Liver (tissue), 9 donors: Measurements from ENCODE around the gene FILIP1L. TPM values are rescaled to one million over a fixed set of nuclear protein-coding genes. Genes with fewer than 3 reads are reported as not detected.

Source experiments
- DNase-seq: peaks from one replicate; pipeline ENCODE4 v3.0.0-alpha.2; 2017; ENCODE audit warnings: low spot score
- H3K27ac ChIP-seq, 2 donors: one replicate each; pipeline ENCODE4 v1.7.0; 2013; ENCODE audit warnings: inconsistent platforms in 2 of 2, low read length in 2 of 2, control low read depth in 1 of 2, low read depth in 1 of 2, mild to moderate bottlenecking in 1 of 2
- H3K27me3 ChIP-seq, 4 donors: one replicate each; pipeline versions ENCODE4 v1.6.1 to v1.7.0; 2013; ENCODE audit warnings: low read length in 3 of 4, inconsistent platforms in 1 of 4, mild to moderate bottlenecking in 1 of 4, moderate library complexity in 1 of 4; ENCODE audit not compliant: control insufficient read depth in 4 of 4, insufficient read depth in 4 of 4
- H3K36me3 ChIP-seq, 4 donors: one replicate each; pipeline versions ENCODE4 v1.6.1 to v1.7.0; 2013; ENCODE audit warnings: low read length in 3 of 4, mild to moderate bottlenecking in 3 of 4, low read depth in 1 of 4, moderate library complexity in 1 of 4; ENCODE audit not compliant: control insufficient read depth in 4 of 4, insufficient read depth in 3 of 4
- H3K4me1 ChIP-seq, 4 donors: one replicate each; pipeline versions ENCODE4 v1.6.1 to v1.7.0; 2013; ENCODE audit warnings: low read length in 3 of 4, mild to moderate bottlenecking in 3 of 4, moderate library complexity in 1 of 4; ENCODE audit not compliant: control insufficient read depth in 4 of 4, insufficient read depth in 4 of 4
- H3K4me3 ChIP-seq, 3 donors: one replicate each; pipeline versions ENCODE4 v1.6.1 to v1.7.0; 2013; ENCODE audit warnings: low read length in 3 of 3, control low read depth in 1 of 3, low read depth in 1 of 3, mild to moderate bottlenecking in 1 of 3
- H3K9ac ChIP-seq, 2 donors: one replicate each; pipeline ENCODE4 v1.7.0; 2013; ENCODE audit warnings: low read length in 2 of 2, mild to moderate bottlenecking in 2 of 2, moderate library complexity in 2 of 2, control low read depth in 1 of 2, low read depth in 1 of 2
- H3K9me3 ChIP-seq, 4 donors: one replicate each; pipeline versions ENCODE4 v1.6.1 to v1.7.0; 2013; ENCODE audit warnings: low read length in 3 of 4; ENCODE audit not compliant: control insufficient read depth in 4 of 4
- CTCF ChIP-seq: fragments of 150-350 bp; IDR thresholded peaks from 2 replicates; pipeline ENCODE4 v1.5.1; 2017; ENCODE audit warnings: improper control_type of control experiment, low read depth, low read length; ENCODE audit not compliant: missing input control
- EGR1 ChIP-seq, 2 donors: IDR thresholded peaks; 2 replicates each; pipeline ENCODE4 v1.6.1; 2016 to 2018; ENCODE audit warnings: antibody characterized with exemption in 2 of 2, low read depth in 2 of 2
- FOXA1 ChIP-seq: IDR thresholded peaks from 2 replicates; pipeline ENCODE4 v1.6.1; 2016; ENCODE audit warnings: antibody characterized with exemption
- FOXA2 ChIP-seq: IDR thresholded peaks from 2 replicates; pipeline ENCODE4 v1.6.1; 2016; ENCODE audit warnings: antibody characterized with exemption
- GABPA ChIP-seq, 2 donors: IDR thresholded peaks in 1 of 2; conservative IDR thresholded peaks in 1 of 2; 2 replicates each; pipeline ENCODE4 v1.6.1; 2016; ENCODE audit warnings: antibody characterized with exemption in 2 of 2, mild to moderate bottlenecking in 1 of 2, moderate library complexity in 1 of 2
- HNF4A ChIP-seq, 2 donors: conservative IDR thresholded peaks; 2 replicates each; pipeline ENCODE4 v1.6.1; 2016; ENCODE audit warnings: antibody characterized with exemption in 2 of 2, mild to moderate bottlenecking in 2 of 2
- HNF4G ChIP-seq: IDR thresholded peaks from 2 replicates; pipeline ENCODE4 v1.6.1; 2016; ENCODE audit warnings: antibody characterized with exemption
- JUND ChIP-seq, 2 donors: IDR thresholded peaks; 2 replicates each; pipeline ENCODE4 v1.6.1; 2016; ENCODE audit warnings: antibody characterized with exemption in 2 of 2
- MAX ChIP-seq: IDR thresholded peaks from 2 replicates; pipeline ENCODE4 v1.6.1; 2016; ENCODE audit warnings: antibody characterized with exemption
- NR2F2 ChIP-seq: IDR thresholded peaks from 2 replicates; pipeline ENCODE4 v1.6.1; 2016; ENCODE audit warnings: antibody characterized with exemption
- RAD21 ChIP-seq, 2 donors: IDR thresholded peaks; 2 replicates each; pipeline ENCODE4 v1.6.1; 2016; ENCODE audit warnings: antibody characterized with exemption in 2 of 2, mild to moderate bottlenecking in 2 of 2
- RXRA ChIP-seq, 2 donors: IDR thresholded peaks; 2 replicates each; pipeline ENCODE4 v1.6.1; 2017 to 2018; ENCODE audit warnings: antibody characterized with exemption in 2 of 2, mild to moderate bottlenecking in 1 of 2
- SP1 ChIP-seq: IDR thresholded peaks from 2 replicates; pipeline ENCODE4 v1.6.1; 2018; ENCODE audit warnings: antibody characterized with exemption, mild to moderate bottlenecking
- TAF1 ChIP-seq: conservative IDR thresholded peaks from 2 replicates; pipeline ENCODE4 v1.6.1; 2016; ENCODE audit warnings: antibody characterized with exemption, mild to moderate bottlenecking
- YY1 ChIP-seq: IDR thresholded peaks from 2 replicates; pipeline ENCODE4 v1.6.1; 2016; ENCODE audit warnings: antibody characterized with exemption, mild to moderate bottlenecking
- ZBTB33 ChIP-seq: IDR thresholded peaks from 2 replicates; pipeline ENCODE4 v1.6.1; 2016; ENCODE audit warnings: antibody characterized with exemption
- WGBS: extraction: QIAGEN DNeasy Blood & Tissue Kit; methylation state at CpG from one replicate; pipeline ENCODE4 v1.1.7; 2013; 5-methylcytosine and 5-hydroxymethylcytosine counted together
- polyA plus RNA-seq, 2 donors: library from polyadenylated mRNA; stranded (reverse) in 1 of 2; unstranded in 1 of 2; fragments of 200-250 nt in 1 of 2; fragments of >200 nt in 1 of 2; fragmentation: Nextera tagmentation in 1 of 2; extraction: Ambion mirVana in 1 of 2; gene quantifications; one replicate each; pipeline versions ENCODE4 v1.2.1 to v1.2.3, GENCODE V29; 2013 to 2015
- total RNA-seq, 2 donors: library from RNA; depleted of rRNA; stranded (reverse); fragments of >200 nt; gene quantifications; one replicate each; pipeline ENCODE4 v1.2.3, GENCODE V29; 2014
- TF ChIP-seq, protein P1 (sequence below): IDR thresholded peaks from 2 replicates; pipeline ENCODE4 v1.6.1; 2016; ENCODE audit warnings: antibody characterized with exemption, mild to moderate bottlenecking
- TF ChIP-seq, protein P2 (sequence below): IDR thresholded peaks from 2 replicates; pipeline ENCODE4 v1.6.1; 2016; ENCODE audit warnings: antibody characterized with exemption
- donor health status: healthy.
- donor health status: healthy.
- donor health status: healthy.
- donor health status: healthy.
- donor health status: healthy.

Gene FILIP1L
- total RNA-seq (1 to 10 TPM; 1.4 to 6.5 TPM), polyA plus RNA-seq (1 to 10 TPM; 1.4 to 2.3 TPM)

DNA sequence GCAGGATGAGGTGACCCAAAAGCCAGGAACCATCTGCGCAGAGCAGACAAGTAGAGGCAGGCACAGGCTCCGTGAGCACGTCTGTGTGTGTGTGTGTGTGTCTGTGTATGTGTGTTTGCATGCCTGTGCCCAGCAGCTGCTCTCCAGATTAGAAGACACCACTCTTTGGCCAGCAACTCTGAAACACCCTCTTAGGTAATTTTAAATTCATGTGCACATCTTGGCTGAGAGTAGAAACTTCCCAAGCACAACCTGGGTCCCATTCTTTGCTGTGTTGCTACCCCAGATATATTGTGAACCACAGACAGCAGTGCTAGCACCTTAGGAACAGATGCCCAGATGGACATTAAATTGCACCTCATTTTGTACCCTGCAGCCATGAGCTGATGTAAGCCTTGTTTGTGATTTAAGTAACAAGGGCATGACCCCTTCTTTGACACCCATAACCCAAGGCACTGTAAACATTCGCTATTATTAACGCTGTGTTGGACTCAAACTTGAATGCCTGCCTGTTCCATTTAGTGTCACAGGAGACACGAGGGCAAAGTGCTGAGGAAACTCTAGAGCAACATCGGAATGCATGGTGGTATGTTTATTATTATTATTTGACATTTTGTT, at the start of gene FILIP1L:
FILIP1L (minus strand) TSS at position 89 of the 618 bp plus-strand sequence.
- Histone ChIP-seq H3K9me3 (no peaks in the 10 kb centered on the region), H3K27ac (no peak within 1 kb of the TSS), H3K4me1 (no peaks in the 10 kb centered on the region), H3K9ac (no peak within 1 kb of the TSS), H3K4me3 (no peak within 1 kb of the TSS), H3K27me3 (no peaks in the 10 kb centered on the region), H3K36me3 (no peaks in the 10 kb centered on the region)
- TF ChIP-seq, protein P1, sequence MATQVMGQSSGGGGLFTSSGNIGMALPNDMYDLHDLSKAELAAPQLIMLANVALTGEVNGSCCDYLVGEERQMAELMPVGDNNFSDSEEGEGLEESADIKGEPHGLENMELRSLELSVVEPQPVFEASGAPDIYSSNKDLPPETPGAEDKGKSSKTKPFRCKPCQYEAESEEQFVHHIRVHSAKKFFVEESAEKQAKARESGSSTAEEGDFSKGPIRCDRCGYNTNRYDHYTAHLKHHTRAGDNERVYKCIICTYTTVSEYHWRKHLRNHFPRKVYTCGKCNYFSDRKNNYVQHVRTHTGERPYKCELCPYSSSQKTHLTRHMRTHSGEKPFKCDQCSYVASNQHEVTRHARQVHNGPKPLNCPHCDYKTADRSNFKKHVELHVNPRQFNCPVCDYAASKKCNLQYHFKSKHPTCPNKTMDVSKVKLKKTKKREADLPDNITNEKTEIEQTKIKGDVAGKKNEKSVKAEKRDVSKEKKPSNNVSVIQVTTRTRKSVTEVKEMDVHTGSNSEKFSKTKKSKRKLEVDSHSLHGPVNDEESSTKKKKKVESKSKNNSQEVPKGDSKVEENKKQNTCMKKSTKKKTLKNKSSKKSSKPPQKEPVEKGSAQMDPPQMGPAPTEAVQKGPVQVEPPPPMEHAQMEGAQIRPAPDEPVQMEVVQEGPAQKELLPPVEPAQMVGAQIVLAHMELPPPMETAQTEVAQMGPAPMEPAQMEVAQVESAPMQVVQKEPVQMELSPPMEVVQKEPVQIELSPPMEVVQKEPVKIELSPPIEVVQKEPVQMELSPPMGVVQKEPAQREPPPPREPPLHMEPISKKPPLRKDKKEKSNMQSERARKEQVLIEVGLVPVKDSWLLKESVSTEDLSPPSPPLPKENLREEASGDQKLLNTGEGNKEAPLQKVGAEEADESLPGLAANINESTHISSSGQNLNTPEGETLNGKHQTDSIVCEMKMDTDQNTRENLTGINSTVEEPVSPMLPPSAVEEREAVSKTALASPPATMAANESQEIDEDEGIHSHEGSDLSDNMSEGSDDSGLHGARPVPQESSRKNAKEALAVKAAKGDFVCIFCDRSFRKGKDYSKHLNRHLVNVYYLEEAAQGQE, result no peak
- no peak for TF ChIP-seq FOXA2
- TF ChIP-seq SP1, result no peak
- no peak for TF ChIP-seq TAF1
- TF ChIP-seq NR2F2, result no peak
- TF ChIP-seq RAD21 (IDR thresholded peaks at IDR 0.05), result no peak
- TF ChIP-seq EGR1 (IDR thresholded peaks at IDR 0.05; ENCODE audit: low read depth in 2 of 2), result no peak
- TF ChIP-seq FOXA1, result no peak
- TF ChIP-seq YY1, result no peak
- no peak for TF ChIP-seq RXRA (IDR thresholded peaks at IDR 0.05)
- no peak for TF ChIP-seq HNF4A (conservative IDR thresholded peaks at IDR 0.05)
- TF ChIP-seq HNF4G, result no peak
- TF ChIP-seq CTCF, result no peak
- no peak for TF ChIP-seq JUND (IDR thresholded peaks at IDR 0.05)
- TF ChIP-seq, protein P2, sequence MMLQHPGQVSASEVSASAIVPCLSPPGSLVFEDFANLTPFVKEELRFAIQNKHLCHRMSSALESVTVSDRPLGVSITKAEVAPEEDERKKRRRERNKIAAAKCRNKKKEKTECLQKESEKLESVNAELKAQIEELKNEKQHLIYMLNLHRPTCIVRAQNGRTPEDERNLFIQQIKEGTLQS, result no peak
- no peak for TF ChIP-seq ZBTB33
- no peak for TF ChIP-seq MAX
- no peak for TF ChIP-seq GABPA (IDR thresholded peaks at IDR 0.05 in 1 of 2, conservative IDR thresholded peaks at IDR 0.05 in 1 of 2)
- WGBS, result 70% methylated on average over 7 of the region's 7 CpGs
- no peak for DNase-seq
